Ascending aorta (tissue), 2 donors: Measurements from ENCODE around the gene RPL5. TPM values are rescaled to one million over a fixed set of nuclear protein-coding genes. Genes with fewer than 3 reads are reported as not detected.

Experiments
- DNase-seq, 2 donors: peaks; one replicate each; pipeline ENCODE4 v3.0.0-alpha.2; 2019; ENCODE audit warnings: low spot score in 2 of 2
- H3K27ac ChIP-seq, 2 donors: fragments of 200-600 bp; sonication (generic); one replicate each; pipeline ENCODE4 v1.5.1; 2016 to 2017; ENCODE audit warnings: mild to moderate bottlenecking in 1 of 2
- H3K27me3 ChIP-seq: fragments of 200-600 bp; sonication (generic); one replicate; pipeline ENCODE4 v1.5.1; 2017
- H3K36me3 ChIP-seq, 2 donors: fragments of 200-600 bp; sonication (generic); one replicate each; pipeline ENCODE4 v1.5.1; 2016
- H3K4me1 ChIP-seq, 2 donors: fragments of 200-600 bp; sonication (generic); one replicate each; pipeline ENCODE4 v1.5.1; 2016 to 2017; ENCODE audit warnings: mild to moderate bottlenecking in 1 of 2
- H3K4me3 ChIP-seq, 2 donors: fragments of 200-600 bp; sonication (generic); one replicate each; pipeline ENCODE4 v1.5.1; 2016 to 2017; ENCODE audit warnings: mild to moderate bottlenecking in 1 of 2
- H3K9me3 ChIP-seq, 2 donors: fragments of 200-600 bp; sonication (generic); one replicate each; pipeline ENCODE4 v1.5.1; 2016
- intact Hi-C: fragments of 100-400 bp; cut with DNase I; formaldehyde crosslinking; loops from one replicate; pipeline ENCODE4 v1.15.1; 2023
- total RNA-seq: library from RNA; depleted of rRNA; stranded (reverse); fragments of >200 nt; gene quantifications from one replicate; pipeline ENCODE4 v1.1.0, GENCODE V29; 2016
- TF ChIP-seq, protein P1 (sequence below), 3 experiments: fragments of 200-600 bp in 2 of 3; fragments of 450-650 bp in 1 of 3; sonication (generic) in 2 of 3; IDR thresholded peaks; one replicate each; pipeline ENCODE4 v1.5.1; 2016 to 2019; ENCODE audit warnings: antibody characterized with exemption in 3 of 3, mild to moderate bottlenecking in 1 of 3, moderate library complexity in 1 of 3

RPL5 gene
- total RNA-seq, 1 donor from 2014 or later, result 617 TPM

DNA sequence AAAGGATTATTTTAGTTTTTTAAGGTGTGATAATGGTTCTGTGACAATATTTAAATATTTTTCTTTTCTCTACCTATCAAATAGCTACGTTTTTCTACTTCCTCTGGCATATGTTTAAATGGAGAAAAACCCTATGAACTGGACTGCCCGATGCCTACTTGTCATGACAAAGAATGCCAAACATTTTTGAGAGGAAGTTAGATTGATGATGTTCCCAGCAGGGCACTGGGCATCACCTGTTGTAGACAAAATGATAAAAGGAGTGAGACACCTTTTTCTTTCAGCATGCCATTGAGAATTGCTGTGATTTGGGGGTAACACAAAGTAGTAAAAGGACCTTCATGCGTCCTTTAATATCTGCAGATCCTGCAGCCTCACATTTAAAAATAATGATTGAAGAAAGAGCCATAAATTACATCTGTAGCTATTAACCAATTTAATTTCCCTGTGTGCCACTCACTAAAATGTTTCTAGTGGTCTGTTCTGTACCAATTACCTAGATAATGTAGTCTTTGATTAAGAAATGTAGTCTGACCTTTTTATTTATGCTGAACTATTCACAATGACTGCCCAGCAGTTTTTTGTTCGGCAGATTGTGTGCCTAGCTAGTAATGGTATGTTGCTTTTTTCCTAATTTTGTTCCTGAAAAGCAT lies 47.6 kb downstream of the RPL5 start:
- H3K9me3 ChIP-seq, result no peaks in the 10 kb centered on the region
- TF ChIP-seq, protein P1, sequence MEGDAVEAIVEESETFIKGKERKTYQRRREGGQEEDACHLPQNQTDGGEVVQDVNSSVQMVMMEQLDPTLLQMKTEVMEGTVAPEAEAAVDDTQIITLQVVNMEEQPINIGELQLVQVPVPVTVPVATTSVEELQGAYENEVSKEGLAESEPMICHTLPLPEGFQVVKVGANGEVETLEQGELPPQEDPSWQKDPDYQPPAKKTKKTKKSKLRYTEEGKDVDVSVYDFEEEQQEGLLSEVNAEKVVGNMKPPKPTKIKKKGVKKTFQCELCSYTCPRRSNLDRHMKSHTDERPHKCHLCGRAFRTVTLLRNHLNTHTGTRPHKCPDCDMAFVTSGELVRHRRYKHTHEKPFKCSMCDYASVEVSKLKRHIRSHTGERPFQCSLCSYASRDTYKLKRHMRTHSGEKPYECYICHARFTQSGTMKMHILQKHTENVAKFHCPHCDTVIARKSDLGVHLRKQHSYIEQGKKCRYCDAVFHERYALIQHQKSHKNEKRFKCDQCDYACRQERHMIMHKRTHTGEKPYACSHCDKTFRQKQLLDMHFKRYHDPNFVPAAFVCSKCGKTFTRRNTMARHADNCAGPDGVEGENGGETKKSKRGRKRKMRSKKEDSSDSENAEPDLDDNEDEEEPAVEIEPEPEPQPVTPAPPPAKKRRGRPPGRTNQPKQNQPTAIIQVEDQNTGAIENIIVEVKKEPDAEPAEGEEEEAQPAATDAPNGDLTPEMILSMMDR (IDR thresholded peaks at IDR 0.05), result no peak
- H3K4me1 ChIP-seq, result no peaks in the 10 kb centered on the region
- H3K36me3 ChIP-seq, result peaks cover 0 to 9% of the 10 kb centered on the region in 2 donors
- H3K4me3 ChIP-seq, result no peak overlapping the region
- H3K27me3 ChIP-seq, result no peaks in the 10 kb centered on the region
- intact Hi-C loops, result no loop called here
- DNase-seq, result no peak
- no peak overlapping the region for H3K27ac ChIP-seq

DNA sequence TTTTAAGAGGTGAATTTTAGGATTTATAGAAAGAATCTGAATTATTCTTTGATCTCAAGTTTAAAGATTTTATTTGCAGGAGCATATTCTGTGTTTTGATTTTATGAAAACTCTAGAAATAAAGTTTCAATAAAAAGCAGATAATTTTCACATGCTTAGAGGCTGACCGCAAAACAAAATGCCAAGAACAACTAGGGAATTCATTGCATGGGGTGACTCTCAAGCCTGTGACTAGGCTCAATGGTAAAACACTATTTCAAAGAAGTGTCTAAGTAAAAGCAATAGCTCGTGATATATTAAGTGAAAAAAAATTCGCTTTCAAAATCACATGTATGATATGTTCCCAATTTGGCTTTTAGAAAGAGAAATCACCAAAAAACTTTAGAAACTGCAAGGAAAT lies 49.6 kb downstream of the RPL5 start:
- H3K36me3 ChIP-seq, result no peaks in the 10 kb centered on the region
- intact Hi-C loops, result no loop called here
- H3K4me3 ChIP-seq, result no peak overlapping the region
- H3K27ac ChIP-seq, result no peak overlapping the region
- TF ChIP-seq, protein P1 (IDR thresholded peaks at IDR 0.05), result no peak
- no peaks in the 10 kb centered on the region for H3K27me3 ChIP-seq
- no peak for DNase-seq
- H3K4me1 ChIP-seq, result no peaks in the 10 kb centered on the region
- H3K9me3 ChIP-seq, result no peaks in the 10 kb centered on the region

DNA sequence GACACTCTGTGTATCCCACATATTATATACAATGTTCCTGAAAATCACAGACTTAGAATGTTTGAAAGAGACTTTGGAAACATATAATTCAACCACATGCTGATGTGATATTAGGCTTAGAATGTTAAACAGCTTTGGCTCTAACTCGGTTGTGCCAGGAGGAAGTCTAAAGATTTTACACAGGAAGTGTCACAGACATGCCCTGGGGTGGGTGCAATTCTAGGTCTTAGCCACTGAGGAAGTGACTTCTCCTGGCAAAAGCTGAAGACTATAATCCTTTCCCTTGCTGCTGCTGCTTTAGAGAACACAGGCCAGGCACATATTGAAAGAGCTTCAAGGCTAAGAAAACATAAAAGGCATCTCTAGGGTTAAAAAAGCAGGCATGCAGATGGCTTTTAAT lies 51.0 kb downstream of the RPL5 start:
- Histone ChIP-seq H3K27me3 (no peaks in the 10 kb centered on the region), H3K9me3 (no peaks in the 10 kb centered on the region), H3K27ac (no peak overlapping the region), H3K4me1 (no peaks in the 10 kb centered on the region), H3K4me3 (no peak overlapping the region), H3K36me3 (no peaks in the 10 kb centered on the region)
- TF ChIP-seq, protein P1 (IDR thresholded peaks at IDR 0.05), result no peak
- no peak for DNase-seq
- intact Hi-C loops, result no loop called here

DNA sequence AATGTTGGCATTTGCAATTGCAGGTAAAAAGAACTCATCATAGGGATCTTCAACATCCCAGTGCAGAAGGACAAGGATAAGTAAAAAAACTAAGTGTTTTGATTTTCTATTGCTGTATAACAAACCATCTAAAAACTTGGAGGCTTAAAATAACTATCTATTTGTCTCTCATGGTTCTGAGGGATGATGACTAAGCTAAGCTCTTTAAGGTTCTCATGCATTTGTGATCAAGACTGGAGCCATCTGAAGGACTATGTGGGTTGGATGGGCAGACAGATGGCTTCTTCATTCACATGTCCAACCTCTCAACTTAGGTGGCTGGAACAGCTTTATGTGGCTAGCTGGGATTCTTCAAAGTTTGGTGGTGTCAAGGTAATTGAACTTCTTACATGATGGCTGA lies 51.5 kb downstream of the RPL5 start:
- H3K4me3 ChIP-seq, result no peak overlapping the region
- no peak for DNase-seq
- TF ChIP-seq, protein P1 (IDR thresholded peaks at IDR 0.05), result no peak
- no peaks in the 10 kb centered on the region for H3K36me3 ChIP-seq
- intact Hi-C loops, result no loop called here
- H3K9me3 ChIP-seq, result no peaks in the 10 kb centered on the region
- H3K27me3 ChIP-seq, result no peaks in the 10 kb centered on the region
- no peak overlapping the region for H3K27ac ChIP-seq
- no peaks in the 10 kb centered on the region for H3K4me1 ChIP-seq

DNA sequence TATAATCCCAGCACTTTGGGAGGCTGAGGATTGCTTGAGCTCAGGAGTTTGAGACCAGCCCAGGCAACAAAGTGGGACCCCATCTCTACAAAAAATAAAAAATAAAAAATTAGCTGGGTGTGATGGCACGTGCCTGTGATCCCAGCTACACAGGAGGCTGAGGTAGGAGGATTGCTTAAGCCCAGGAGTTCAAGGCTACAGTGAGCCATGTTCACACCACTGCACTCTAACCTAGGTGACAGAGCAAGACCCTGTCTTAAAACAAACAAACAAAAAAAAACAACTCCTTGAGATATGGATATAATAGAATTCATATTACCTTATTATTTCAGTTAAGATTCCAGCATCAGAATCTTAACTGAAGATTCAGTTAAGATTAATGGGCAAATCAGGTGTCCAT lies 52.4 kb downstream of the RPL5 start:
- TF ChIP-seq, protein P1 (IDR thresholded peaks at IDR 0.05), result no peak
- Histone ChIP-seq H3K4me3 (no peak overlapping the region), H3K36me3 (no peaks in the 10 kb centered on the region), H3K27ac (no peak overlapping the region), H3K4me1 (no peaks in the 10 kb centered on the region), H3K9me3 (peaks cover 0 to 2% of the 10 kb centered on the region in 2 donors), H3K27me3 (no peaks in the 10 kb centered on the region)
- intact Hi-C loops, result no loop called here
- DNase-seq, result no peak
